ENCODE data around the gene SHC2. TPM values are rescaled to one million over a fixed set of nuclear protein-coding genes. Genes with fewer than 3 reads are reported as not detected.

The SHC2 gene
- total RNA-seq, 1 experiment from 2014 or later, result 0.18 TPM

GRCh38 chr19:492091-492531 lies 31.3 kb upstream of the SHC2 start:
- Histone ChIP-seq H3F3A (ENCODE audit: low read length, unreplicated experiment) (no peaks in the 10 kb centered on the region), H3K27ac (ENCODE audit: low read length) (no peak overlapping the region), H3K9ac (ENCODE audit: low read length) (no peak overlapping the region), H3K36me3 (ENCODE audit: low read depth, low read length) (no peaks in the 10 kb centered on the region), H3K4me2 (ENCODE audit: low read length) (no peak overlapping the region), H3K9me2 (replicated peaks; ENCODE audit: low read length) (no peaks in the 10 kb centered on the region), H3K9me3 (ENCODE audit: low read length) (no peaks in the 10 kb centered on the region), H3K79me2 (ENCODE audit: low read length) (no peaks in the 10 kb centered on the region), H2AFZ (ENCODE audit: low read length) (no peak overlapping the region), H3K27me3 (ENCODE audit: low read length) (no peaks in the 10 kb centered on the region), H4K20me1 (ENCODE audit: low read length) (no peaks in the 10 kb centered on the region), H3K4me3 (ENCODE audit: low read length) (no peak overlapping the region), H3K4me1 (ENCODE audit: insufficient read depth, low read length) (no peaks in the 10 kb centered on the region)
- BruUV-seq (replicated peaks), result no TSS peak
- intact Hi-C loops (cut with micrococcal nuclease), result no loop called here
- DNase-seq (peak; percentile 11), ATAC-seq (no peak)
- TF ChIP-seq CTCF (conservative IDR thresholded peaks at IDR 0.05; ENCODE audit: low read depth, low read length) (no peak), EZH2phosphoT487 (IDR thresholded peaks at IDR 0.05; ENCODE audit: borderline replicate concordance, low read length) (no peak), EZH2 (IDR thresholded peaks at IDR 0.05; ENCODE audit: low read length, unreplicated experiment) (no peak)
- ChIA-PET CTCF (no interaction called here), POLR2A (ENCODE audit: unreplicated experiment) (no interaction called here)

GRCh38 chr19:491146-491741 lies 30.4 kb upstream of the SHC2 start:
- no peak overlapping the region for H2AFZ ChIP-seq (ENCODE audit: low read length)
- ChIA-PET CTCF (no interaction called here), POLR2A (ENCODE audit: unreplicated experiment) (no interaction called here)
- H4K20me1 ChIP-seq (ENCODE audit: low read length), result no peaks in the 10 kb centered on the region
- TF ChIP-seq EZH2phosphoT487 (IDR thresholded peaks at IDR 0.05; ENCODE audit: borderline replicate concordance, low read length), result no peak
- H3K27ac ChIP-seq (ENCODE audit: low read length), result no peak overlapping the region
- no peak for ATAC-seq
- H3K27me3 ChIP-seq (ENCODE audit: low read length), result no peaks in the 10 kb centered on the region
- no peaks in the 10 kb centered on the region for H3F3A ChIP-seq (ENCODE audit: low read length, unreplicated experiment)
- no peaks in the 10 kb centered on the region for H3K9me3 ChIP-seq (ENCODE audit: low read length)
- BruUV-seq (replicated peaks), result no TSS peak
- DNase-seq, result peak; percentile 28
- no peaks in the 10 kb centered on the region for H3K9me2 ChIP-seq (replicated peaks; ENCODE audit: low read length)
- intact Hi-C loops (cut with micrococcal nuclease), result no loop called here
- no peak overlapping the region for H3K9ac ChIP-seq (ENCODE audit: low read length)
- H3K4me1 ChIP-seq (ENCODE audit: insufficient read depth, low read length), result no peaks in the 10 kb centered on the region
- no peaks in the 10 kb centered on the region for H3K36me3 ChIP-seq (ENCODE audit: low read depth, low read length)
- H3K4me3 ChIP-seq (ENCODE audit: low read length), result no peak overlapping the region
- H3K4me2 ChIP-seq (ENCODE audit: low read length), result no peak overlapping the region
- H3K79me2 ChIP-seq (ENCODE audit: low read length), result no peaks in the 10 kb centered on the region

GRCh38 chr19:489418-490196 lies 28.8 kb upstream of the SHC2 start:
- Histone ChIP-seq H4K20me1 (ENCODE audit: low read length) (no peaks in the 10 kb centered on the region), H3K4me1 (ENCODE audit: insufficient read depth, low read length) (no peaks in the 10 kb centered on the region), H3K36me3 (ENCODE audit: low read depth, low read length) (no peaks in the 10 kb centered on the region), H3K4me2 (ENCODE audit: low read length) (peak overlapping the region; percentile 97), H3K79me2 (ENCODE audit: low read length) (no peaks in the 10 kb centered on the region), H2AFZ (ENCODE audit: low read length) (peak overlapping the region; percentile 68), H3K27me3 (ENCODE audit: low read length) (no peaks in the 10 kb centered on the region), H3K9ac (ENCODE audit: low read length) (peak overlapping the region; percentile 96), H3K27ac (ENCODE audit: low read length) (no peak overlapping the region), H3K4me3 (ENCODE audit: low read length) (peak overlapping the region; percentile 84), H3K9me3 (ENCODE audit: low read length) (no peaks in the 10 kb centered on the region), H3K9me2 (replicated peaks; ENCODE audit: low read length) (no peaks in the 10 kb centered on the region), H3F3A (ENCODE audit: low read length, unreplicated experiment) (no peaks in the 10 kb centered on the region)
- DNase-seq (peak; percentile 13), ATAC-seq (peak; percentile 38)
- ChIA-PET CTCF (interaction anchor here (0.9 kb wide), 1 partner anchor 17 kb away, joined by 5 read pairs; no protein-coding TSS in a partner anchor), POLR2A (ENCODE audit: unreplicated experiment) (no interaction called here)
- BruUV-seq (replicated peaks), result no TSS peak
- intact Hi-C loops (cut with micrococcal nuclease), result no loop called here
- TF ChIP-seq EZH2 (IDR thresholded peaks at IDR 0.05; ENCODE audit: low read length, unreplicated experiment) (no peak), CTCF (conservative IDR thresholded peaks at IDR 0.05; ENCODE audit: low read depth, low read length) (no peak), EZH2phosphoT487 (IDR thresholded peaks at IDR 0.05; ENCODE audit: borderline replicate concordance, low read length) (no peak)

Measured in PC-3 (cell line).